HepG2 (cell line): ENCODE results near the gene KRTAP10-2. TPM values are rescaled to one million over a fixed set of nuclear protein-coding genes. Genes with fewer than 3 reads are reported as not detected.
A peak's percentile ranks its signal among the peaks of the same experiment; 100 is the strongest.

Source experiments
- ATAC-seq: fragments of 200-7000 bp; cut with Tn5 transposase; 3 replicates; pipeline ENCODE4 v1.9.1; 2020; ENCODE audit warnings: mild to moderate bottlenecking, moderate library complexity
- BruUV-seq: library from RNA; stranded (reverse); fragments of 400-500 nt; replicated peaks from 2 replicates; lab custom pipeline; 2021; lab: Mats Ljungman, UMichigan
- CTCF ChIA-PET: fragments of 300-600 bp; formaldehyde crosslinking; extraction: SDS; loops from one replicate; lab custom pipeline; 2021; ENCODE audit warnings: low total read pairs, inconsistent platforms, low intra/inter-chr PET ratio; lab: Yijun Ruan, JAX
- POLR2A ChIA-PET: fragments of 350-600 bp; sonication (Branson Sonifier 250); formaldehyde crosslinking; loops from one replicate; lab custom pipeline; 2020; ENCODE audit warnings: antibody characterized with exemption, inconsistent platforms; lab: Yijun Ruan, JAX
- DNase-seq: peaks from one replicate; pipeline ENCODE4 v3.0.0-alpha.2; 2015; ENCODE audit warnings: low spot score
- FAIRE-seq: peaks from 3 replicates; lab custom pipeline; 2011; peaks lifted over from hg19 to GRCh38; lab: Jason Lieb, UNC
- H2AFZ ChIP-seq: one replicate; pipeline ENCODE4 v1.6.1; 2011; ENCODE audit warnings: low read length, inconsistent platforms
- H3K27ac ChIP-seq: fragments of 300-600 bp; 3 replicates; pipeline ENCODE4 v1.8.0; 2011; ENCODE audit warnings: mixed run types, mild to moderate bottlenecking, mixed read lengths, low read length, inconsistent platforms; ENCODE audit not compliant: insufficient read depth; ENCODE audit errors: extremely low read length
- H3K27me3 ChIP-seq, 2 experiments: fragments of 200-600 bp in 1 of 2; 2 replicates in 1 of 2; 3 replicates in 1 of 2; pipeline versions ENCODE4 v1.6.0 to v1.8.0; 2011; ENCODE audit warnings: low read length in 2 of 2, mild to moderate bottlenecking in 2 of 2, moderate library complexity in 2 of 2, inconsistent platforms in 1 of 2; ENCODE audit not compliant: insufficient read depth in 2 of 2, control insufficient read depth in 1 of 2
- H3K36me3 ChIP-seq, 2 experiments: fragments of 200-600 bp in 1 of 2; replicated peaks in 1 of 2; 2 replicates in 1 of 2; 3 replicates in 1 of 2; pipeline versions ENCODE4 v1.5.1 to v1.8.0; 2011; ENCODE audit warnings: low read length in 2 of 2, inconsistent platforms in 1 of 2; ENCODE audit not compliant: insufficient read depth in 2 of 2, control insufficient read depth in 1 of 2
- H3K4me1 ChIP-seq: 2 replicates; pipeline ENCODE4 v1.5.1; 2012; ENCODE audit warnings: low read length, inconsistent platforms; ENCODE audit not compliant: insufficient read depth
- H3K4me2 ChIP-seq: 2 replicates; pipeline ENCODE4 v1.6.0; 2011; ENCODE audit warnings: low read depth, low read length, inconsistent platforms
- H3K4me3 ChIP-seq, 3 experiments: fragments of 200-600 bp in 1 of 3; sonication (generic), shearing (Covaris generic) in 1 of 3; replicated peaks in 1 of 3; 2 replicates each; pipeline ENCODE4 v1.5.1; 2011 to 2016; ENCODE audit warnings: low read length in 3 of 3, inconsistent platforms in 2 of 3, low read depth in 2 of 3, mild to moderate bottlenecking in 2 of 3, control low read depth in 1 of 3, mixed read lengths in 1 of 3; ENCODE audit not compliant: insufficient read depth in 1 of 3
- H3K79me2 ChIP-seq: one replicate; pipeline ENCODE4 v1.6.1; 2011; ENCODE audit warnings: low read length, inconsistent platforms; ENCODE audit not compliant: insufficient read depth
- H3K9ac ChIP-seq: 2 replicates; pipeline ENCODE4 v1.6.0; 2011; ENCODE audit warnings: mild to moderate bottlenecking, low read depth, low read length, inconsistent platforms; ENCODE audit not compliant: insufficient read depth
- H3K9me3 ChIP-seq: 2 replicates; pipeline ENCODE4 v1.5.1; 2012; ENCODE audit warnings: mild to moderate bottlenecking, low read length
- H4K20me1 ChIP-seq: 2 replicates; pipeline ENCODE4 v1.6.0; 2011; ENCODE audit warnings: inconsistent platforms, mild to moderate bottlenecking, low read length, moderate library complexity; ENCODE audit not compliant: insufficient read depth
- AHR ChIP-seq: IDR thresholded peaks from 2 replicates; pipeline ENCODE4 v1.6.1; 2018; ENCODE audit warnings: missing genetic modification reagents, missing compliant biosample characterization
- CREB1 ChIP-seq, 2 experiments: fragments of 450-650 bp in 1 of 2; IDR thresholded peaks; 2 replicates each; pipeline ENCODE4 v1.6.1; 2016 to 2017; ENCODE audit warnings: control low read depth in 1 of 2, mild to moderate bottlenecking in 1 of 2, missing compliant biosample characterization in 1 of 2, missing genetic modification characterization in 1 of 2
- ZNF260 ChIP-seq: sonication (generic); formaldehyde crosslinking; IDR thresholded peaks from 2 replicates; pipeline ENCODE4 v1.4.0; 2020; ENCODE audit warnings: missing genetic modification reagents, low read depth, mild to moderate bottlenecking, borderline replicate concordance
- ZNF430 ChIP-seq: sonication (generic); formaldehyde crosslinking; IDR thresholded peaks from 2 replicates; pipeline ENCODE4 v1.9.0; 2021; ENCODE audit warnings: mild to moderate bottlenecking, missing genetic modification reagents
- ZNF570 ChIP-seq: sonication (generic); formaldehyde crosslinking; IDR thresholded peaks from 2 replicates; pipeline ENCODE4 v1.4.0; 2020; ENCODE audit warnings: mild to moderate bottlenecking, missing genetic modification reagents, borderline replicate concordance
- ZNF629 ChIP-seq: sonication (generic); formaldehyde crosslinking; conservative IDR thresholded peaks from 2 replicates; pipeline ENCODE4 v1.5.0; 2020; ENCODE audit warnings: missing genetic modification reagents
- ZNF724P ChIP-seq: sonication (generic); formaldehyde crosslinking; IDR thresholded peaks from 2 replicates; pipeline ENCODE4 v1.8.0; 2022; ENCODE audit warnings: missing genetic modification reagents, borderline replicate concordance
- ZNF773 ChIP-seq: sonication (generic); formaldehyde crosslinking; IDR thresholded peaks from 2 replicates; pipeline ENCODE4 v1.4.0; 2020; ENCODE audit warnings: missing genetic modification reagents, borderline replicate concordance
- WGBS: methylation state at CpG from one replicate; pipeline ENCODE4 v1.1.6; 2017; ENCODE audit warnings: low lambda C conversion rate; 5-methylcytosine and 5-hydroxymethylcytosine counted together
- in situ Hi-C: cut with HindIII; loops from 2 replicates; pipeline ENCODE4 v1.10.0; 2017; ENCODE audit warnings: low pct_unique_long_range_greater_than_20kb; ENCODE audit not compliant: extremely low pct_ligation_motif_present
- intact Hi-C: fragments of 100-400 bp; cut with micrococcal nuclease; formaldehyde crosslinking; loops from one replicate; pipeline ENCODE4 v1.10.0; 2022; ENCODE audit not compliant: unreplicated experiment
- polyA plus RNA-seq, 8 experiments: library from polyadenylated mRNA; depleted of rRNA in 3 of 8; stranded (reverse) in 7 of 8; unstranded in 1 of 8; fragments of >200 nt; fragmentation: Illumina TruSeq in 4 of 8; extraction: Trizol in 4 of 8; gene quantifications; 2 replicates each; pipeline versions ENCODE4 v1.2.1 to v1.2.3, GENCODE V29; 2011 to 2016; ENCODE audit warnings: low read depth in 4 of 8, missing spikeins in 1 of 8, mixed read lengths in 1 of 8; ENCODE audit not compliant: insufficient read depth in 1 of 8
- total RNA-seq, 5 experiments: library from RNA; depleted of rRNA; stranded (reverse); fragments of >200 nt; fragmentation: Illumina TruSeq; extraction: Trizol; gene quantifications; 2 replicates each; pipeline ENCODE4 v1.2.3, GENCODE V29; 2016; ENCODE audit warnings: low read depth in 1 of 5
- TF ChIP-seq, protein P1 (sequence below): sonication (generic); formaldehyde crosslinking; IDR thresholded peaks from 2 replicates; pipeline ENCODE4 v1.4.0; 2020; ENCODE audit warnings: missing genetic modification reagents, borderline replicate concordance
- TF ChIP-seq, protein P2 (sequence below): sonication (generic); formaldehyde crosslinking; IDR thresholded peaks from 2 replicates; pipeline ENCODE4 v1.4.0; 2020; ENCODE audit warnings: missing genetic modification reagents
- TF ChIP-seq, protein P3 (sequence below): sonication (generic); formaldehyde crosslinking; conservative IDR thresholded peaks from 2 replicates; pipeline ENCODE4 v1.8.1; 2023; ENCODE audit warnings: missing genetic modification reagents

KRTAP10-2 gene
- total and polyA plus RNA-seq, 2 of the 13 experiments (the other 11 are each of a cell fraction or from before 2014, with no cell fraction given), result not detected

DNA sequence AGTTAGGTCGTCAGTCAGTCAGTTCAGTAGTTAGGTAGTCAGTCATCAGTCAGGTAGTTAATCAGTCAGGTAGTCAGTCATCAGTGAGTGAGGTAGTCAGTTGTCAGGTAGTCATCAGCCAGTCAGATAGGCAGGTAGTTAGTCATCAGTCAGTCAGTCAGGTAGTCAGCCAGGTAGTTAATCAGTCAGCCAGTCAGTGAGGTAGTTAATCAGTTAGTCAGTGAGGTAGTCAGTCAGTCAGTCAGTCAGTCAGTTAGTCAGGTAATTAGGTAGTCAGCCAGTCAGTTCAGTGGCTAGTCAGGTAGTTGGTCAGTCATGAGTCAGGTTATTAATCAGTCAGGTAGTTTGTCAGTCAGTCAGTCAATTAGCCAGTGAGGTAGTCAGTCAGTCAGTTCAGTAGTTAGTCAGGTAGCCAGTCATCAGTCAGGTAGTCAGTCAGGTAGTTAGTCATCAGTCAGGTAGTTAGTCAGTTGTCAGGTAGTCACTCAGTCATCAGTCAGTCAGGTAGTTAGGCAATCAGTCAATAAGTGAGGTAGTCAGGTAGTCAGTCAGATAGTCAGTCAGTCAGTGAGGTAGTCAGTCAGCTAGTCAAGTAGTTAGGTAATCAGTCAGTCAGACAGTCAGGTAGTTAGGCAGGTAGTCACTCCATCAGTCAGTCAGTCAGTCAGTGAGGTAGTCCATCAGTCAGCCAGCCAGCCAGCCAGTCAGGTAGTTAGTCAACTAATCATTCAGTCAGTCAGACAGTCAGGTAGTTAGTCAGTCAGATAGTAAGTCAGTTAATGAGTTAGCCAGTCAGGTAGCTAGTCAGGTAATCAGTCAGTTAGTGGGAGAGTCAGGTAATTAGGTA is 27.5 kb downstream of the KRTAP10-2 start:
- H3K9ac ChIP-seq, result no peak overlapping the region
- in situ Hi-C loops (no loop called here), intact Hi-C loops (no loop called here)
- no peak overlapping the region for H3K27ac ChIP-seq
- H3K36me3 ChIP-seq, result no peaks in the 10 kb centered on the region
- WGBS, result 23% methylated on average over 1 of the region's 1 CpG
- no peak overlapping the region for H2AFZ ChIP-seq
- no peaks in the 10 kb centered on the region for H3K79me2 ChIP-seq
- BruUV-seq, result no TSS peak
- TF ChIP-seq, protein P1, sequence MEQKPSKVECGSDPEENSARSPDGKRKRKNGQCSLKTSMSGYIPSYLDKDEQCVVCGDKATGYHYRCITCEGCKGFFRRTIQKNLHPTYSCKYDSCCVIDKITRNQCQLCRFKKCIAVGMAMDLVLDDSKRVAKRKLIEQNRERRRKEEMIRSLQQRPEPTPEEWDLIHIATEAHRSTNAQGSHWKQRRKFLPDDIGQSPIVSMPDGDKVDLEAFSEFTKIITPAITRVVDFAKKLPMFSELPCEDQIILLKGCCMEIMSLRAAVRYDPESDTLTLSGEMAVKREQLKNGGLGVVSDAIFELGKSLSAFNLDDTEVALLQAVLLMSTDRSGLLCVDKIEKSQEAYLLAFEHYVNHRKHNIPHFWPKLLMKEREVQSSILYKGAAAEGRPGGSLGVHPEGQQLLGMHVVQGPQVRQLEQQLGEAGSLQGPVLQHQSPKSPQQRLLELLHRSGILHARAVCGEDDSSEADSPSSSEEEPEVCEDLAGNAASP (CRISPR knock-in tag), result no peak
- TF ChIP-seq ZNF773 (CRISPR knock-in tag), result no peak
- TF ChIP-seq, protein P2, sequence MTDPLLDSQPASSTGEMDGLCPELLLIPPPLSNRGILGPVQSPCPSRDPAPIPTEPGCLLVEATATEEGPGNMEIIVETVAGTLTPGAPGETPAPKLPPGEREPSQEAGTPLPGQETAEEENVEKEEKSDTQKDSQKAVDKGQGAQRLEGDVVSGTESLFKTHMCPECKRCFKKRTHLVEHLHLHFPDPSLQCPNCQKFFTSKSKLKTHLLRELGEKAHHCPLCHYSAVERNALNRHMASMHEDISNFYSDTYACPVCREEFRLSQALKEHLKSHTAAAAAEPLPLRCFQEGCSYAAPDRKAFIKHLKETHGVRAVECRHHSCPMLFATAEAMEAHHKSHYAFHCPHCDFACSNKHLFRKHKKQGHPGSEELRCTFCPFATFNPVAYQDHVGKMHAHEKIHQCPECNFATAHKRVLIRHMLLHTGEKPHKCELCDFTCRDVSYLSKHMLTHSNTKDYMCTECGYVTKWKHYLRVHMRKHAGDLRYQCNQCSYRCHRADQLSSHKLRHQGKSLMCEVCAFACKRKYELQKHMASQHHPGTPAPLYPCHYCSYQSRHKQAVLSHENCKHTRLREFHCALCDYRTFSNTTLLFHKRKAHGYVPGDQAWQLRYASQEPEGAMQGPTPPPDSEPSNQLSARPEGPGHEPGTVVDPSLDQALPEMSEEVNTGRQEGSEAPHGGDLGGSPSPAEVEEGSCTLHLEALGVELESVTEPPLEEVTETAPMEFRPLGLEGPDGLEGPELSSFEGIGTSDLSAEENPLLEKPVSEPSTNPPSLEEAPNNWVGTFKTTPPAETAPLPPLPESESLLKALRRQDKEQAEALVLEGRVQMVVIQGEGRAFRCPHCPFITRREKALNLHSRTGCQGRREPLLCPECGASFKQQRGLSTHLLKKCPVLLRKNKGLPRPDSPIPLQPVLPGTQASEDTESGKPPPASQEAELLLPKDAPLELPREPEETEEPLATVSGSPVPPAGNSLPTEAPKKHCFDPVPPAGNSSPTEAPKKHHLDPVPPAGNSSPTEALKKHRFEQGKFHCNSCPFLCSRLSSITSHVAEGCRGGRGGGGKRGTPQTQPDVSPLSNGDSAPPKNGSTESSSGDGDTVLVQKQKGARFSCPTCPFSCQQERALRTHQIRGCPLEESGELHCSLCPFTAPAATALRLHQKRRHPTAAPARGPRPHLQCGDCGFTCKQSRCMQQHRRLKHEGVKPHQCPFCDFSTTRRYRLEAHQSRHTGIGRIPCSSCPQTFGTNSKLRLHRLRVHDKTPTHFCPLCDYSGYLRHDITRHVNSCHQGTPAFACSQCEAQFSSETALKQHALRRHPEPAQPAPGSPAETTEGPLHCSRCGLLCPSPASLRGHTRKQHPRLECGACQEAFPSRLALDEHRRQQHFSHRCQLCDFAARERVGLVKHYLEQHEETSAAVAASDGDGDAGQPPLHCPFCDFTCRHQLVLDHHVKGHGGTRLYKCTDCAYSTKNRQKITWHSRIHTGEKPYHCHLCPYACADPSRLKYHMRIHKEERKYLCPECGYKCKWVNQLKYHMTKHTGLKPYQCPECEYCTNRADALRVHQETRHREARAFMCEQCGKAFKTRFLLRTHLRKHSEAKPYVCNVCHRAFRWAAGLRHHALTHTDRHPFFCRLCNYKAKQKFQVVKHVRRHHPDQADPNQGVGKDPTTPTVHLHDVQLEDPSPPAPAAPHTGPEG (CRISPR knock-in tag), result no peak
- TF ChIP-seq AHR, result no peak
- peak; percentile 68; the same call in 1 of the 2 replicates for TF ChIP-seq CREB1 (IDR thresholded peaks at IDR 0.05)
- TF ChIP-seq CREB1 (CRISPR knock-in tag; IDR thresholded peaks at IDR 0.05), result no peak
- no peak for TF ChIP-seq ZNF430
- TF ChIP-seq, protein P3, sequence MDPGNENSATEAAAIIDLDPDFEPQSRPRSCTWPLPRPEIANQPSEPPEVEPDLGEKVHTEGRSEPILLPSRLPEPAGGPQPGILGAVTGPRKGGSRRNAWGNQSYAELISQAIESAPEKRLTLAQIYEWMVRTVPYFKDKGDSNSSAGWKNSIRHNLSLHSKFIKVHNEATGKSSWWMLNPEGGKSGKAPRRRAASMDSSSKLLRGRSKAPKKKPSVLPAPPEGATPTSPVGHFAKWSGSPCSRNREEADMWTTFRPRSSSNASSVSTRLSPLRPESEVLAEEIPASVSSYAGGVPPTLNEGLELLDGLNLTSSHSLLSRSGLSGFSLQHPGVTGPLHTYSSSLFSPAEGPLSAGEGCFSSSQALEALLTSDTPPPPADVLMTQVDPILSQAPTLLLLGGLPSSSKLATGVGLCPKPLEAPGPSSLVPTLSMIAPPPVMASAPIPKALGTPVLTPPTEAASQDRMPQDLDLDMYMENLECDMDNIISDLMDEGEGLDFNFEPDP, result 0 out of 2 replicates have a peak, but pooled peaks have one; percentile 45
- no peak for TF ChIP-seq ZNF629 (CRISPR knock-in tag)
- no peak for TF ChIP-seq ZNF570
- TF ChIP-seq ZNF724P (CRISPR knock-in tag), result no peak
- no peak for TF ChIP-seq ZNF260
- ChIA-PET POLR2A (no interaction called here), CTCF (no interaction called here)
- DNase-seq (no peak), ATAC-seq (no peak), FAIRE-seq (no peak)
- no peak overlapping the region for H3K4me2 ChIP-seq
- no peaks in the 10 kb centered on the region for H4K20me1 ChIP-seq
- no peaks in the 10 kb centered on the region for H3K9me3 ChIP-seq
- peaks cover 21% of the 10 kb centered on the region for H3K4me1 ChIP-seq
- H3K4me3 ChIP-seq, result no peak overlapping the region
- H3K27me3 ChIP-seq, result no peaks in the 10 kb centered on the region; a peak in 1 of 5 replicates
